GM19351 (cell line): Measurements from ENCODE around the gene TPO.
"Not testable (repeated sequence)": the region's sequence is repeated elsewhere in the genome, so short reads cannot be mapped to it uniquely, and the experiment has no call there.

ENCODE experiments used
- ATAC-seq: cut with Tn5 transposase; IDR thresholded peaks from one replicate; pipeline ENCODE4 v1.9.1; 2021; ENCODE audit warnings: mild to moderate bottlenecking, moderate library complexity; ENCODE audit not compliant: unreplicated experiment

The TPO gene

GRCh38 chr2:1548910-1549673 lies 135.8 kb downstream of the TPO start:
- ATAC-seq, result no peak

DNA sequence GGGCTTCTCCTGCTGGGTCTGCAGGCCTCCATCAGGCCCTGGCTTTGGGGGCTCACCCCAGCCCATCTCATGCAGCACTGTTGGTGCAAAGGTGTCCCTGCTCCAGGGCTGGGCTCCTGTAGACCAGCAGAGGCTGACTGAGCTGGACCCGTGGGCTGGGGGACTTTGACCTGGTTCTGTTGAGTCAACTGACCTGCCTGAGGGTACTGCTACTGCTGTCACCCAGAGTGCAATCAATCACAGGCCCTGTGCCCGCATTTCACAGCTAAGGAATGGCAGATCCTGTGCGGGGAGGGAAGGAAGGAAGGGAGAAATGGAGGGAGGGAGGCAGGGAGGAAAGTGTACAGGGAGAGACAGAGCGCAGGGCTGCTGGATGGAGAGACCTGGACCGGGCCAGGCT lies 136.8 kb downstream of the TPO start:
- ATAC-seq, result no peak

DNA sequence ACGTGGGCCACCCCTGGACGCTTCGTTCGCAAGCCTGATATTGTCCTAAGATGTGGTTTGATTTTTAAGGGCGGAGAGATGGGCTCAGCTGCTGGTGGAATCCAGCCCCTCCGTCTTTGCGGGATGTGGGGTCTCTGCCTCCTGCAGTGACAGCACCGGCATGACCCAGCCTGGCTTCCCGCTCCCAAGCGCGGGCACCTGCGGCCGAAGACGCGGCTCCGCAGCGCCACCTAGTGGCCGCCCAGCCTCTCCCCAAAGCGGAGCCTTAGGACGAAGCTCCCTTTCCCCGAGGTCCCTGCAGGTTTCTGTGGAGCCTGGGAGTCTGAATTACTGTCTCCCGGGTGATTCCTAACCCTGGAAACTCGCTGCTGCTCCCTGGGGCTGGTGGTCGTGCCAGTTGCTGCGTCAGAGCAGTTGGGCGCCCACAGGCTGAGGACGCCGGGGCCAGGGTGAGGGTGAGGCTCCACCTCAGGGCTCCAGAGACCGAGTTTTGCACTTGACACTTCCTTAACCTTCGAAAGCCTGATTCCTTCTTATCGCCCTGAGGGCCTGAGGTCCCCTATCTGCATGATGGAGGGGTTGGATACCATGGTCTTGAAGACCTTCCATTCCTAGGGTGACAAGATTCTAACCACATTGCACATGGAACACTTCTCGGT lies 137.5 kb downstream of the TPO start:
- peak; percentile 80 for ATAC-seq

- ATAC-seq, result no peak
Observed at GRCh38 chr2:1551905-1552304, 138.6 kb downstream of the TPO start.

DNA sequence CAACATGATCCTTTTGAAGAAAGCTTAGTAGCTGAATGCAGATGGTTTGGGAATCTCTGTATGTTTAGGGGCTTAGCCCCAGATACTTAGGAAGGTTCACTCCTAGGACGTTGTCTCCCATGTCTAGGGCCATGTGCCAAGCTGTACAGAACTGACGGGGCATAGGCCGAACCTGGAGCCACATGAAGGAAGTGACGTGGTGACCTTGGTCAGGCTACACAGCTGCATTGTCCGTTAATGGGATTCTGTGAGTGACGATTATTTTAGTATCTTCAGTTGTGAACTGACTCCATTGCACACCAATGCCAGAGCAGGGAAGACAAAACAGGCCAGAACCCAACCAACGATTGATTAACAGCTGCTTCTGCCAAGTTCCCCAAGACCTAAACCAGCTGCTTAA lies 139.3 kb downstream of the TPO start:
- ATAC-seq, result no peak

DNA sequence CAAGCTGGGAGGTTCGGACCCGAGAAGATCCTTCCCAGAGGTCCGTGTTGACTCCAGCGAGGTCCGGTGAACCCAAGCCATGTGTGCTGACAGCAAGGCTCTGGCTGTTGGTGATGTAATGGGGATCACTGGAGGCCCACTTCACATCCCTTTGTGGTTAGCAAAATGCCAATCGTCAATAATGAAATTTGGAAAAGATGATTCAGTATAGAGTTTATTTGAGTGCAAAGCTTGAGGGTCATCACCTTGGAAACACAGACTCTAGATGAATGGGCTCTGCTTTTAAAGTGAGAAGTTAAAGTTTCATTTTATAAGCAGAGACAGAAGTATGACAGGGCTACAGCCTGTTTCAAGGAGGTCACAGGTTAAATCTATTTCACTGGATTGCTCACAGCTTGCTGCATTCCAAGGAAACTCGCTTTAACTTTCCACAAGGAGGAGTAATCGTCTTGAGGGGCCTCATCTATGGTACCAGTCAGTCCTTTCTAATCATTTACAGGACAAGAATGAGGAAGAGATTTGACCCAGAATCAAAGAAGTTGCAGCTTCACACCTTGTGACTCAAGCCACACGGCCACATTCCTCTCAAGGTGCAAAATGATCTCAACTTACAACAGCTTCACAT lies 140.5 kb downstream of the TPO start:
- ATAC-seq, result no peak

DNA sequence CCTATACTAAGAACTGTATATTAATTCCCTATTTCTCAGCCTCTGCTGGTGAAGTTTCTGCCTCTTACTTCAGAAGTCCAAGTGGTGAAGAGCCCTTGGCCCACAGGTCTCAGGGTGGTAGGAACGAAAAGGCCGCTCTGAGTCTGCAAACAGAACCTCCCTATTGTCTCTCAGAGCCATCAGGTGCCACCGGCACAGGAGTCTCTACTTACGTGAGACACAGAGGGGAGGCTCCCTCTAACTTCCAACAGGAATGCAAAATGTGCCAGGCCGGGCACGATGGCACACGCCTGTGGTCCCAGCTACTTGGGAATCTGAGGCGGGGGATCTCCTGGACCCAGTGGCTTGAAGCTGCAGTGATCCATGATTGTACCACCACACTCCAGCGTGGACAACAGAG lies 143.0 kb downstream of the TPO start:
- ATAC-seq, result no peak

DNA sequence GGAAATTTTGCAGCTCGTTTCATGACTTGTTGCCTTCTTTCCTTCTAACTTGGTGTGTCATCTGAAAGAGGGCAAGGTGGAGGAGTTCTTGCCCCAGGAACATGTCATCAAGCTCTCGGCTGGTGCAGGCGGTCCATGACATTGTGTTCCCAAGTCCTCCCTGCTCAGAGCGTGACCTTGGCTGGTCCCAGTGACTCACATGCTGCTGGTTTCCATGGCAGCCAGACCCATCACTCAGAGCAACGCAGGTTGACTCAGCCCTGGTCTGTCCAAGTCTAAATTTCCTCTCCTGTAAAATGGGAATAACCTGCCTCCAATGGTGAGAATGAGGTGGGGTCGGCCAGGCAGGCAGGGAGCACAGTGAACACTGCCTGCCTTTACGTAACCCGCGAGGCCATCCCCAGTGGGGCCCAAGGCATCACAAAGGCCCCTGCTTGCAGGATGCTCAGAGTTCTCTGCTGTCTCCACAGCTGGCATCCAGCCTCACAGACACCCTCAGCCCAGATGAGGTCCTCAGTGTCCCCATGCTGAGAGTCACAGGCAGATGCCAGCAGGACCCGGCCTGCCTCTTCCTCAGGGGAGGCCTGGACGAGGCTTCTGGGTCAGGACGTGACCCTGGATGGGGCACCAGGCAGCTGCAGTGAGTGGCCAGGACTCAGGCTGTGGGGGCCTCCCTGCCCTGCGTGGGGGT lies 143.7 kb downstream of the TPO start:
- no peak for ATAC-seq

DNA sequence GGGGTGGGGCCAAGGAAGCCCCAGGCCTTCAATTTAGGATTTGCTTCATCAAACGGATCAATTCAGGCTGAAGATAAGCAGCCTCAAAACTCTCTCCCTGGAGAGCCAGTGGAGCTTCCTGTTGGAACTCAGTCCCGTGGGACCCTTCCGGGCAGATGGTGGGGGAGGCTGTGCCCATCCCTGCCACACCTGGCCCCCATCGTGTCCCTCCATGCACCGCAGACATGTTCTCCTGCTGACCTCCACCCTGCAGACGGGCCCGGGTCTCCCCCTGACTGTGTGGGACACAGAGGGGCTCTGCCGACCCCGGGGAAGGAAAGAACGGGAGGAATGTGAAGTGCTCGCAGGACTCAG lies 144.2 kb downstream of the TPO start:
- no peak for ATAC-seq

- no peak for ATAC-seq
Observed at GRCh38 chr2:1559589-1560175, 146.4 kb downstream of the TPO start.

- ATAC-seq, result no peak
Observed at GRCh38 chr2:1561259-1561658, 148.0 kb downstream of the TPO start.

DNA sequence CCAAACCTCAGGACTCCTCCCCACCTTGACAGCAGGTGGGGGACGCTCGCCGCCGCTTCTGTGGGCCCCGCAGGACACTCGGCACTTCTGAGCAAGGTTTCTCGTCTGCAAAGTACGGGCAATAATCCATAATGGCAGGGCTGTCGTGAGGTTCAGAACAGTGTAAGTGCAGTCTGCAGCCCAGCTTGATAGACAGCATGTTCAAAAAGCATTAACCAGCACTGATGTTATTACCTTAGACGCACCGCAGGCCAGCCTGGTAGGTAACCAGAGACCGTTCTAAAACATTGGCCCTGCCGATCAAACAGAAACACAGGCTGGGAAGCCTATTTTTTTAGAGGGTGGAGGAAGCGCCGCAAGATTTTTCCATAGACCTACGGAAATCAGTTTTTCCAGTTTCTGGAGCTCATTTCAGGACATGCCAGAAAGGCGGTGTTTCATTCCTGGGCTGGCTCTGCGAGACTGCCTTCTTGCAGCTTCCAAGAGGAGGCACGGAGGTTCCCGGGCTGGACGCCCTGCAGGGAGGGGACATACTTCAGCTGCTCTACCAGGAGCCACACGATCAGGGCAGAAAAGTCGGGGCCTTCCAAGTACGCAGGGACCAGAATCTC lies 148.7 kb downstream of the TPO start:
- no peak for ATAC-seq

GRCh38 chr2:1563084-1563857 lies 150.0 kb downstream of the TPO start:
- ATAC-seq, result no peak

GRCh38 chr2:1563943-1564891 lies 151.0 kb downstream of the TPO start:
- ATAC-seq, result no peak

- no peak for ATAC-seq
Observed at GRCh38 chr2:1567556-1568344, 154.5 kb downstream of the TPO start.

DNA sequence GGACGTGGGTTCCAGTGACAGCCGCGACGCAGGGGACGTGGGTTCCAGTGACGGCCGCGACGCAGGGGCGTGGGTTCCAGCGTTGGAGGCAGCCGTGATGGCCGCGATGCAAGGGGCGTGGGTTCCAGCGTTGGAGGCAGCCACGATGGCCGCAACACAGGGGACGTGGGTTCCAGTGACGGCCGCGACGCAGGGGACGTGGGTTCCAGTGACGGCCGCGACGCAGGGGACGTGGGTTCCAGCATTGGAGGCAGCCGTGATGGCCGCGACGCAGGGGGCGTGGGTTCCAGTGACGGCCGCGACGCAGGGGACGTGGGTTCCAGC lies 155.0 kb downstream of the TPO start:
- not testable (repeated sequence) for ATAC-seq

- ATAC-seq, result no peak
Observed at GRCh38 chr2:1569879-1570450, 156.7 kb downstream of the TPO start.
